ENCODE data around the gene PPP2R5C.

DNA sequence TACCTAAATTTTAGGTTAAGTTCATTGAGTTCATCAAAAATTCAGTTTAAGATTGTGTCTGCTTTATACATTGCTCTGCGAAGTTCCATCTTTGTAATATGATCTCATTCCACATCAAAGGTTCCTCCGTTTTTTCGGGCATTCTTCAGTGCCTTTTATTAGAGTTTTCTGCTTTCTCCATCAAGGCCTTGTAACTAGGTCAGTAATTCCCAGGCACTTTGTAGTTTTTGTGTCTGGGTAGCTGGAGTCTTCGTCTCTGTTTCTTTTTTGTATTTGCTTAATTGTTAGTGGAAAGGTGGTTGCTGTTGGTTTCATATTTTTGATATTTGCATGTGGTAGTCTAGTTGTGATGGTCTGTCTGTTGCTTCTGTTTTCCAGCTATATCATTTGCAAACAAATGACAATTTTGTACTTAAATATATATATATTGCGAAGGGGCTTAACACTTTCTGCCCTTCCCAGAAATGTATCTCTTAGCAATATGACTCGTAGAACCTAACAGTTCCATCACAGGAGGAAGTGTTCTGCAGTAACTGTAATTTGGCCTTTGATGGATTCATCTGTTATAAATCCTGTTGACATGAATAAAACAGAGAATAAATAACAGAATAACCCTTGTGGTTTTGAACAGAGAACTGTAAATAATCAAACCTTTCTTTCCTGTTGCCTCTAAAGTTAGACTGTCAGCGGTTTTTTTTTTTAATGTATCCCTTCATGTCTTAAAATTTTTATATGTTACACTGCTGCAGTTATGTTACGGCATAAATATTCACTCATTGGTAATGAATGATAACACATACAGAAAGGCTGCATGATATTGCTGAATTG, 114.4 kb downstream of the PPP2R5C start:
- TF ChIP-seq EZH2phosphoT487 (IDR thresholded peaks at IDR 0.05; ENCODE audit: borderline replicate concordance, low read length): no peak
- TF ChIP-seq EZH2 (IDR thresholded peaks at IDR 0.05; ENCODE audit: low read length, unreplicated experiment): no peak
